Dedifferentiated amniotic fluid mesenchymal stem cell (primary cell): ENCODE data around the gene MRPS18A.
A peak's percentile ranks its signal among the peaks of the same experiment; 100 is the strongest.
"Not testable (repeated sequence)": the region's sequence is repeated elsewhere in the genome, so short reads cannot be mapped to it uniquely, and the experiment has no call there.

Experiments
- DNase-seq: peaks from one replicate; pipeline ENCODE4 v3.0.0-alpha.2; 2016; ENCODE audit errors: extremely low spot score

MRPS18A gene

GRCh38 chr6:43635387-43636307 lies 51.9 kb downstream of the MRPS18A start, which contains the start of gene MAD2L1BP:
TSS of gene MAD2L1BP (plus strand) at chr6:43635840. CDS start at chr6:43635876, 36 bp downstream.
- DNase-seq: peak; percentile 62

DNA sequence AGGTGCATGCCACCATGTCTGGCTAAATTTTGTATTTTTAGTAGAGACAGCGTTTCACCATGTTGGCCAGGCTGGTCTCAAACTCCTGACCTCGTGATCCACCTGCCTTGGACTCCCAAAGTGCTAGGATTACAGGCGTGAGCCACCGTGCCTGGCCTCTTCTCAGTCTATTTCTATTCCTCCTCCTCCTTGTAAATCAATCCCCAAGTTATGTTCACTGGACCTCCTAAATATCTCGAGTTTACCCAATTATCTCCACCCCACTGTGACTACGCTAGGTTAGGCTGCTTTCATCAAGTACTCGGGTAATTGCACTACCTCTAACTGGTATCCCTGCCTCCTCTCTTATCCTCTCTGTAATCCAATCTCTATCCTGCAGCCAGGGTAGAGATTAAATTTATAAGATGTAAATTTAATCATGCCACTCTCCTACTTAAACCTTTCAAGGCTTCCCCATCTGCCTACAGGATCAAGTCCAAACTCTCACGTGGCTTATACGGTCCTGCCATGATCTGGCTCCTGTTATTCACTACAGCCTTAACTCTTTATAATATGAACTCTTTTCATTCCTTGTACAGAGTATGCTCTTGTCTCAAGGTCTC lies 52.8 kb downstream of the MRPS18A start:
- no peak for DNase-seq

- DNase-seq: not testable (repeated sequence)
Observed at GRCh38 chr6:43633002-43633401, 54.6 kb downstream of the MRPS18A start.

- DNase-seq: no peak
Observed at GRCh38 chr6:43630980-43631619, 56.5 kb downstream of the MRPS18A start.

- peak; percentile 98 for DNase-seq
Observed at GRCh38 chr6:43629505-43630300, 57.9 kb downstream of the MRPS18A start.

DNA sequence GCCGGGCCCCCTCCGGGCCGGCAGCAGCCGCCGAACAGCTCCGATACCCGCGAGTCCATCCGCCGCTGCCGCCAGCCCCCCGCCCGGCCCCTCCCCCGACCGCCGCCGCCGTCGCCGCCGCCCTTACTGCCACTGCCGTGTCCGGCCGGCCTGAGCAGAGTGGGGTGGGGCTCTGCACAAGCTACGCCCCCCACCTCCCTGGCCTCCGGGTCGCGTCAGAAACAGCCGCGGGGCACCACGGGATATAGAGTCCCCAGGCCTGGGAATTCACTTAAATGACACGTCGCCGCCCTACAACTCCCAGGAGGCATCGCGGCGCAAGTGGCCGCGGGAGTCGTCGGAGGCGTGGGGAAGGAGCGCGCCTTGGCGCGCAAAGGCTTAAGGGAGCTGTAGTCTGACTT lies 58.5 kb downstream of the MRPS18A start, which contains the start of gene GTPBP2:
GTPBP2 (minus strand) TSS at position 161 of the 401 bp plus-strand sequence; CDS start at position 59, 102 bp downstream.
- peak; percentile 99 for DNase-seq

GRCh38 chr6:43628393-43629103 lies 59.0 kb downstream of the MRPS18A start:
- no peak for DNase-seq

- peak; percentile 98 for DNase-seq
Observed at GRCh38 chr6:43627008-43627825, 60.4 kb downstream of the MRPS18A start.

GRCh38 chr6:43625393-43625992 lies 62.1 kb downstream of the MRPS18A start:
- no peak for DNase-seq

DNA sequence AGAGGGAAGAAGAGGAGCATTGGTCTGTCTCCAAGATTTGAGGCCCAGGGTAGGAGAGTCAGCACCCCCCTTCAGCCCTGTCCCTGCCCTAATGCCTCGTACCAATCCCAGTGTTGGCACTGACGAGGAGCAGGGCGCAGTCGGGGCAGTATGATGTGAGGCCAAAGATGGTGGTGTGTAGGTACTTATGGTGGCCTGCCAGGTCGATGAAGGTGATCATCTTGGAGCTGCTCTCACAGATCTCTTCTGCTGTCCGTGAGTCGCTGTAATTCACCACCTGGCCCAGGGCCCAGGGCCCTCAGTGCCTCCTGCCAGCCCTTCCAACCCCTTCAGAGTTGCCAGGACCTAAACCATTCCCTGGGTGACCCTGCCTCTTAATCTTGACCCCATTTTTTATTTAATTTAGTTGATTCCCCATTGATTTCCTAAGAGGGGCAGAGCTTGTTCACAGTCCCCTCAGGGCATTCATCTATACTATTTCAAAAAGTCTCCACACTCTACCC lies 62.8 kb downstream of the MRPS18A start:
- no peak for DNase-seq

GRCh38 chr6:43623880-43624785 lies 63.5 kb downstream of the MRPS18A start:
- DNase-seq: no peak

- DNase-seq: no peak
Observed at GRCh38 chr6:43622541-43622940, 65.0 kb downstream of the MRPS18A start.

GRCh38 chr6:43621836-43622180 lies 65.8 kb downstream of the MRPS18A start:
- no peak for DNase-seq
